K562 (cell line): ENCODE data around the gene ACYP2.

Experiments
- EZH2 ChIP-seq: IDR thresholded peaks from 2 replicates; pipeline ENCODE4 v1.6.1; 2012; ENCODE audit warnings: low read depth, mild to moderate bottlenecking, inconsistent platforms, low read length, borderline replicate concordance
- HIVEP1 ChIP-seq: fragments of 250-450 bp; sonication (Bioruptor Pico); IDR thresholded peaks from 2 replicates; pipeline ENCODE4 v1.4.0; 2020; ENCODE audit warnings: mild to moderate bottlenecking
- TCFL5 ChIP-seq: fragments of 250-450 bp; sonication (Bioruptor Pico); conservative IDR thresholded peaks from 2 replicates; pipeline ENCODE4 v1.6.1; 2021; ENCODE audit warnings: mild to moderate bottlenecking, moderate library complexity, matching md5 sums
- ZNF696 ChIP-seq: fragments of 250-450 bp; sonication (Bioruptor Pico); conservative IDR thresholded peaks from 2 replicates; pipeline ENCODE4 v1.4.0; 2020; ENCODE audit warnings: mild to moderate bottlenecking, moderate library complexity
- ZNF780A ChIP-seq: fragments of 250-450 bp; sonication (Bioruptor Pico); IDR thresholded peaks from 2 replicates; pipeline ENCODE4 v1.5.0; 2021; ENCODE audit warnings: mild to moderate bottlenecking

GRCh38 chr2:54097124-54097523 is 18.3 kb upstream of the ACYP2 start:
- TF ChIP-seq HIVEP1: no peak
- TF ChIP-seq EZH2: no peak
- no peak for TF ChIP-seq TCFL5
- TF ChIP-seq ZNF696 (CRISPR knock-in tag): no peak
- TF ChIP-seq ZNF780A (CRISPR knock-in tag): no peak
